ENCODE measurements around the gene NSUN5. TPM values are rescaled to one million over a fixed set of nuclear protein-coding genes. Genes with fewer than 3 reads are reported as not detected.
"Not testable (repeated sequence)": the region's sequence is repeated elsewhere in the genome, so short reads cannot be mapped to it uniquely, and the experiment has no call there.

The NSUN5 gene
- total RNA-seq, 1 experiment from 2014 or later: 28.9 TPM

GRCh38 chr7:73329861-73330581 is 21.4 kb upstream of the NSUN5 start:
- TF ChIP-seq EZH2 (IDR thresholded peaks at IDR 0.05; ENCODE audit: borderline replicate concordance, low read depth, low read length, poor library complexity, severe bottlenecking): no peak
- TF ChIP-seq, protein P1, sequence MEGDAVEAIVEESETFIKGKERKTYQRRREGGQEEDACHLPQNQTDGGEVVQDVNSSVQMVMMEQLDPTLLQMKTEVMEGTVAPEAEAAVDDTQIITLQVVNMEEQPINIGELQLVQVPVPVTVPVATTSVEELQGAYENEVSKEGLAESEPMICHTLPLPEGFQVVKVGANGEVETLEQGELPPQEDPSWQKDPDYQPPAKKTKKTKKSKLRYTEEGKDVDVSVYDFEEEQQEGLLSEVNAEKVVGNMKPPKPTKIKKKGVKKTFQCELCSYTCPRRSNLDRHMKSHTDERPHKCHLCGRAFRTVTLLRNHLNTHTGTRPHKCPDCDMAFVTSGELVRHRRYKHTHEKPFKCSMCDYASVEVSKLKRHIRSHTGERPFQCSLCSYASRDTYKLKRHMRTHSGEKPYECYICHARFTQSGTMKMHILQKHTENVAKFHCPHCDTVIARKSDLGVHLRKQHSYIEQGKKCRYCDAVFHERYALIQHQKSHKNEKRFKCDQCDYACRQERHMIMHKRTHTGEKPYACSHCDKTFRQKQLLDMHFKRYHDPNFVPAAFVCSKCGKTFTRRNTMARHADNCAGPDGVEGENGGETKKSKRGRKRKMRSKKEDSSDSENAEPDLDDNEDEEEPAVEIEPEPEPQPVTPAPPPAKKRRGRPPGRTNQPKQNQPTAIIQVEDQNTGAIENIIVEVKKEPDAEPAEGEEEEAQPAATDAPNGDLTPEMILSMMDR (conservative IDR thresholded peaks at IDR 0.05; ENCODE audit: low read depth, low read length): no peak
- Histone ChIP-seq H3K4me3 (ENCODE audit: low read depth, low read length, poor library complexity, severe bottlenecking) (no peak overlapping the region), H3K36me3 (ENCODE audit: insufficient read depth, low read length, poor library complexity, severe bottlenecking) (no peaks in the 10 kb centered on the region), H3K27me3 (replicated peaks; ENCODE audit: insufficient read depth, low read depth, low read length, poor library complexity) (no peaks in the 10 kb centered on the region), H3K27ac (ENCODE audit: low read depth, low read length, poor library complexity, severe bottlenecking) (no peak overlapping the region), H3K9me3 (ENCODE audit: low read depth, low read length, poor library complexity, severe bottlenecking) (no peaks in the 10 kb centered on the region), H3K4me1 (ENCODE audit: insufficient read depth, low read length, poor library complexity, severe bottlenecking) (no peaks in the 10 kb centered on the region)
- no peak for DNase-seq (ENCODE audit: low spot score)
- POLR2A ChIA-PET (ENCODE audit: low non-redundant PET): no interaction called here
- no TSS peak for BruUV-seq (replicated peaks)
- intact Hi-C loops (cut with micrococcal nuclease; ENCODE audit: unreplicated experiment): no loop called here
- CTCF ChIA-PET: no interaction called here

DNA sequence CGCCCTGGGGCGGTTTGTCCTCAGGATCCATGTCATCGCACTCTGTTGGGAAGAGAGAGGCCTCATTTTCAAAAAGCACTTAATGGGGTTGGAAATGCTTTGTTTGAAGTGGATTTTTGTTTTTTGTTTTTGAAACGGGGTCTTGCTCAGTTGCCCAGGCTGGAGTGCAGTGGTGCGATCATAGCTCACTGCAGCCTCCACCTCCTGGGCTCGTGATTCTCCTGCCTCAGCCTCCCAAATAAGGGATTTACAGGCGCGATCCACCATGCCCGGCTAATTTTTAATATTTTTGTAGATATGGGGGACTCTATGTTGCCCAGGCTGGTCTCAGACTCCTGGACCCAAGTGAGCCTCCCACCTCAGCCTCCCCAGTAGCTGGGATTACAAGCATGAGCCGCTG is 20.1 kb upstream of the NSUN5 start:
- no peak overlapping the region for H3K27ac ChIP-seq (ENCODE audit: low read depth, low read length, poor library complexity, severe bottlenecking)
- no peak for TF ChIP-seq EZH2 (IDR thresholded peaks at IDR 0.05; ENCODE audit: borderline replicate concordance, low read depth, low read length, poor library complexity, severe bottlenecking)
- TF ChIP-seq, protein P1 (conservative IDR thresholded peaks at IDR 0.05; ENCODE audit: low read depth, low read length): no peak
- no peaks in the 10 kb centered on the region for H3K9me3 ChIP-seq (ENCODE audit: low read depth, low read length, poor library complexity, severe bottlenecking)
- H3K4me3 ChIP-seq (ENCODE audit: low read depth, low read length, poor library complexity, severe bottlenecking): no peak overlapping the region
- CTCF ChIA-PET: no interaction called here
- no peaks in the 10 kb centered on the region for H3K36me3 ChIP-seq (ENCODE audit: insufficient read depth, low read length, poor library complexity, severe bottlenecking)
- POLR2A ChIA-PET (ENCODE audit: low non-redundant PET): no interaction called here
- no peak for DNase-seq (ENCODE audit: low spot score)
- no peaks in the 10 kb centered on the region for H3K4me1 ChIP-seq (ENCODE audit: insufficient read depth, low read length, poor library complexity, severe bottlenecking)
- no peaks in the 10 kb centered on the region for H3K27me3 ChIP-seq (replicated peaks; ENCODE audit: insufficient read depth, low read depth, low read length, poor library complexity)
- no TSS peak for BruUV-seq (replicated peaks)
- intact Hi-C loops (cut with micrococcal nuclease; ENCODE audit: unreplicated experiment): no loop called here

GRCh38 chr7:73327922-73328321 is 19.3 kb upstream of the NSUN5 start, which contains the start of the genes FKBP6 and TRIM50:
FKBP6 (plus strand) TSS chr7:73328161; CDS start chr7:73328429, 268 bp downstream.
TRIM50 (minus strand) TSS chr7:73328082; CDS start chr7:73324787, 3,295 bp downstream.
- BruUV-seq (replicated peaks); H3K4me3 ChIP-seq (ENCODE audit: low read depth, low read length, poor library complexity, severe bottlenecking); H3K27me3 ChIP-seq (replicated peaks; ENCODE audit: insufficient read depth, low read depth, low read length, poor library complexity); intact Hi-C loops (cut with micrococcal nuclease; ENCODE audit: unreplicated experiment); POLR2A ChIA-PET (ENCODE audit: low non-redundant PET); DNase-seq (ENCODE audit: low spot score); H3K27ac ChIP-seq (ENCODE audit: low read depth, low read length, poor library complexity, severe bottlenecking); H3K9me3 ChIP-seq (ENCODE audit: low read depth, low read length, poor library complexity, severe bottlenecking); CTCF ChIA-PET; H3K4me1 ChIP-seq (ENCODE audit: insufficient read depth, low read length, poor library complexity, severe bottlenecking); H3K36me3 ChIP-seq (ENCODE audit: insufficient read depth, low read length, poor library complexity, severe bottlenecking): not testable (repeated sequence)

DNA sequence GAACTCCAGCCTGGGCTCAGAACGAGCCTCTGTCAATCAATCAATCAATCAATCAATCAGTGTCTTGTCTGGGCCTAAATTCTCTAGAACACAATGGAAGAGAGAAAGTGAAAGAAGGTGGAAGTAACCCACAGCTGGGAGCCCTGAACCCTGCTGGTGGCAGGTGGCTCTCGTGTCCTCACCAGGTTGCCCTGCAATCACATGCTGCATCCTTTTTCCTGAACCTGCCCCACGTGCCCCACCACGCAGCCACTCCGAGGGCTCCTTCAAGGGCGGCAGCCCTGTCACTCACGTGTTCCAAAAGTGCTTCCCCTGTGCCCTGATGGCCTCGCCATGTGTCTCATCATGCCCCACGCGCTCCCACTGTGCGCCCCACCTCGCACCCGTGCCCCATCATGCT is 18.8 kb upstream of the NSUN5 start:
- CTCF ChIA-PET; intact Hi-C loops (cut with micrococcal nuclease; ENCODE audit: unreplicated experiment); H3K27me3 ChIP-seq (replicated peaks; ENCODE audit: insufficient read depth, low read depth, low read length, poor library complexity); H3K9me3 ChIP-seq (ENCODE audit: low read depth, low read length, poor library complexity, severe bottlenecking); H3K36me3 ChIP-seq (ENCODE audit: insufficient read depth, low read length, poor library complexity, severe bottlenecking); H3K4me3 ChIP-seq (ENCODE audit: low read depth, low read length, poor library complexity, severe bottlenecking); DNase-seq (ENCODE audit: low spot score); H3K4me1 ChIP-seq (ENCODE audit: insufficient read depth, low read length, poor library complexity, severe bottlenecking); BruUV-seq (replicated peaks); H3K27ac ChIP-seq (ENCODE audit: low read depth, low read length, poor library complexity, severe bottlenecking): not testable (repeated sequence)
- POLR2A ChIA-PET (ENCODE audit: low non-redundant PET): interaction anchor here (0.6 kb wide), 1 partner anchor 499 kb away, joined by 3 read pairs; no protein-coding TSS in a partner anchor

DNA sequence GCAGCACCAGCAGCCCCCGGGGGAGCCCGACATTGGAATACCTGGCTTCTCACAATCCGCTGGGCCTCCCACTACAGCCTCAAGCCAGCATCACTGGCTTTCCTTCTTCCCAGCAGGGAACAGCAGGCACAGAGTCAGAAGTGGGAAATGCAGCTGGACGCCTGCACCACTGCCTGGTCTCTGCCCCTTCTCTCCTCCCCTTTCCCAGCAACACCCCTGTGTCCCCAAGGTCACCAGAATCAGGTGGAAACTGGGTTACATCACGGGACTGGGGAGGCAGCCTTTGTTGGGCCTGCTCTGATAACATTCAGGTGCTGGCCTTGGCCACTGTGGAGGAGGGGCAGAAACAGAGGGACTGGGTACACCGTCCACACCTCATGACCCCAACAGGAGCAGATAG is 16.8 kb upstream of the NSUN5 start:
- DNase-seq (ENCODE audit: low spot score); intact Hi-C loops (cut with micrococcal nuclease; ENCODE audit: unreplicated experiment); H3K4me1 ChIP-seq (ENCODE audit: insufficient read depth, low read length, poor library complexity, severe bottlenecking); H3K4me3 ChIP-seq (ENCODE audit: low read depth, low read length, poor library complexity, severe bottlenecking); H3K9me3 ChIP-seq (ENCODE audit: low read depth, low read length, poor library complexity, severe bottlenecking); BruUV-seq (replicated peaks); H3K27ac ChIP-seq (ENCODE audit: low read depth, low read length, poor library complexity, severe bottlenecking); H3K27me3 ChIP-seq (replicated peaks; ENCODE audit: insufficient read depth, low read depth, low read length, poor library complexity); H3K36me3 ChIP-seq (ENCODE audit: insufficient read depth, low read length, poor library complexity, severe bottlenecking): not testable (repeated sequence)
- ChIA-PET CTCF (interaction anchor here (1.6 kb wide), 1 partner anchor 126 kb away, joined by 6 read pairs; no protein-coding TSS in a partner anchor), POLR2A (ENCODE audit: low non-redundant PET) (interaction anchor here (0.6 kb wide), 1 partner anchor 276 kb away, joined by 6 read pairs; no protein-coding TSS in a partner anchor)

Data from A673 (cell line).